Measurements from ENCODE around the gene SUMF1. TPM values are rescaled to one million over a fixed set of nuclear protein-coding genes. Genes with fewer than 3 reads are reported as not detected.

Gene SUMF1
- total and polyA plus RNA-seq, 8 donors = 5.3 to 170 (median 39.9) TPM

DNA sequence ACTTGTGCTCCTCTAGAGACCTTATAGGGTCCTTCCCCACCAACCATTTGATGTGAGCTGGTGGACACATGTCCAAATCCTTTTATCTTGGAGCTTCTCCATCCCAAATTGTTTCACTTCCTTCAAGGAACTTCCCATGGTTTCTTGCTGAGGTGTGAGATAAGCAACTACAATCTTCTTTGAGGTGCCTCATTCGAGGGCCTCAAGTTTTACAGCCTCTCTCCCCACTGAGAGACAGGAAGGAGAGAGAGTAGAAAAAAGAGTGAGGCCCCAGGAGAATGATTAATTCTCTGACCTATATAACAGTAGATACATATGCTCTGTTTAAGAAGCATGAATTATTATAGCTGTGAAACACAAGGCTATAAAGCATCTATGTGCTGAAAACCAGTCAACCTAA is 70.5 kb downstream of the SUMF1 start:
- Histone ChIP-seq H3K9me3 (no peaks in the 10 kb centered on the region), H3K36me3 (peaks cover 4 to 28% (median 11%) of the 10 kb centered on the region in 4 donors), H3K27ac (no peak overlapping the region), H3K4me3 (no peak overlapping the region), H3K4me1 (peaks cover 0 to 3% (median 0%) of the 10 kb centered on the region in 4 donors), H3K27me3 (no peaks in the 10 kb centered on the region)
- TF ChIP-seq, protein P1, sequence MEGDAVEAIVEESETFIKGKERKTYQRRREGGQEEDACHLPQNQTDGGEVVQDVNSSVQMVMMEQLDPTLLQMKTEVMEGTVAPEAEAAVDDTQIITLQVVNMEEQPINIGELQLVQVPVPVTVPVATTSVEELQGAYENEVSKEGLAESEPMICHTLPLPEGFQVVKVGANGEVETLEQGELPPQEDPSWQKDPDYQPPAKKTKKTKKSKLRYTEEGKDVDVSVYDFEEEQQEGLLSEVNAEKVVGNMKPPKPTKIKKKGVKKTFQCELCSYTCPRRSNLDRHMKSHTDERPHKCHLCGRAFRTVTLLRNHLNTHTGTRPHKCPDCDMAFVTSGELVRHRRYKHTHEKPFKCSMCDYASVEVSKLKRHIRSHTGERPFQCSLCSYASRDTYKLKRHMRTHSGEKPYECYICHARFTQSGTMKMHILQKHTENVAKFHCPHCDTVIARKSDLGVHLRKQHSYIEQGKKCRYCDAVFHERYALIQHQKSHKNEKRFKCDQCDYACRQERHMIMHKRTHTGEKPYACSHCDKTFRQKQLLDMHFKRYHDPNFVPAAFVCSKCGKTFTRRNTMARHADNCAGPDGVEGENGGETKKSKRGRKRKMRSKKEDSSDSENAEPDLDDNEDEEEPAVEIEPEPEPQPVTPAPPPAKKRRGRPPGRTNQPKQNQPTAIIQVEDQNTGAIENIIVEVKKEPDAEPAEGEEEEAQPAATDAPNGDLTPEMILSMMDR (IDR thresholded peaks at IDR 0.05) = no peak
- TF ChIP-seq EP300 (IDR thresholded peaks at IDR 0.05) = no peak
- no peak for TF ChIP-seq POLR2A (IDR thresholded peaks at IDR 0.05)
- TF ChIP-seq POLR2AphosphoS5 (IDR thresholded peaks at IDR 0.05) = no peak
- intact Hi-C loops (cut with DNase I; ENCODE audit: low total_unique reads) = no loop called here
- WGBS, 5 donors = 54 to 77% (median 62%) methylated on average over 1 of the region's 1 CpG
- no peak for DNase-seq

DNA sequence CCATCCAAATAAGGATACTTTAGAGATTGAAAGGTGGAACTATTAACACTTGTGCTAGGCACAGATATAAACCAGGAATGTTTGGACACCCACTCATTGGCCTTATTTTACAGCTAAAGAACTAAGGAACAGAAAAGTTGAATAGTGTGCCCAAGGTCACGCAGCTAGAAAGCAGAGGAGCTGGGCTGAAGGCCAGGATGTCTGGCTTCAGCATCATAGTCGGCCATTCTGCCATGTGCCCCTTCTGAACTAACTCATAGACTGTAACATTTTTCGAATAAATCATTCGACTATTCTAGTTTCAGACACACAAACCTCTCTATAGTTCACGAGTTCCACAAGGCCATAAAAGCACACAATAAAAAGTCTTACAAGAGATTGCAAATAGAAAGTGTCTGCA is 71.1 kb downstream of the SUMF1 start:
- intact Hi-C loops (cut with DNase I; ENCODE audit: low total_unique reads) = no loop called here

DNA sequence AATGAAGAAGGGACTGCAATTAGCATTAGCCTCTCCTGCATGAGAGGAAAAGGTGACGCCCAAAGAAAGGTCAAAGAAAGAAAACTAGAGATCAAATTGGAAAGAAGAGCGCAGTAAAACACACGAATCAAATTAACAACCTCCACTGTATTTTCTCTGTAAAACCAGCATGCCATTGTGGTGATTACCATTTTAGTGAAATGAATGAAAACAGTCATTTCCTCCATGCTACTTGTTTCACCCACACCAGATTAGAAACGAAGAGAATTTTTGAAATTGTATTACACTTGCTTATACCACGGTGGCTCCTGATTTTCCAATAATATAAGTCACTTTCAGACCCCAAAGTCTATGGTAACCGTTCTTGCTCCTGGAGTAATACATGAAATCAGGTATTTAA is 71.6 kb downstream of the SUMF1 start:
- Histone ChIP-seq H3K4me3 (no peak overlapping the region), H3K27ac (no peak overlapping the region), H3K36me3 (peaks cover 4 to 29% (median 10%) of the 10 kb centered on the region in 4 donors), H3K27me3 (no peaks in the 10 kb centered on the region), H3K9me3 (no peaks in the 10 kb centered on the region), H3K4me1 (peaks cover 0 to 3% (median 0%) of the 10 kb centered on the region in 4 donors)
- TF ChIP-seq EP300 (IDR thresholded peaks at IDR 0.05) (no peak), POLR2AphosphoS5 (IDR thresholded peaks at IDR 0.05) (no peak), POLR2A (IDR thresholded peaks at IDR 0.05) (no peak)
- TF ChIP-seq, protein P1 (IDR thresholded peaks at IDR 0.05) = no peak
- intact Hi-C loops (cut with DNase I; ENCODE audit: low total_unique reads) = no loop called here
- WGBS, 5 donors = 84 to 93% (median 88%) methylated on average over 6 of the region's 6 CpGs
- no peak for DNase-seq

More for the DNA sequence above, 71.1 kb downstream of the SUMF1 start:
- no peak overlapping the region for H3K4me3 ChIP-seq
- peaks cover 4 to 29% (median 10%) of the 10 kb centered on the region in 4 donors for H3K36me3 ChIP-seq
- H3K27ac ChIP-seq = no peak overlapping the region
- TF ChIP-seq POLR2A (IDR thresholded peaks at IDR 0.05) (no peak), POLR2AphosphoS5 (IDR thresholded peaks at IDR 0.05) (no peak), EP300 (IDR thresholded peaks at IDR 0.05) (no peak)
- TF ChIP-seq, protein P1 (IDR thresholded peaks at IDR 0.05) = no peak
- H3K9me3 ChIP-seq = no peaks in the 10 kb centered on the region
- H3K4me1 ChIP-seq = peaks cover 0 to 3% (median 0%) of the 10 kb centered on the region in 4 donors
- DNase-seq = no peak
- WGBS, 5 donors = 85 to 96% (median 95%) methylated on average over 5 of the region's 5 CpGs
- H3K27me3 ChIP-seq = no peaks in the 10 kb centered on the region

DNA sequence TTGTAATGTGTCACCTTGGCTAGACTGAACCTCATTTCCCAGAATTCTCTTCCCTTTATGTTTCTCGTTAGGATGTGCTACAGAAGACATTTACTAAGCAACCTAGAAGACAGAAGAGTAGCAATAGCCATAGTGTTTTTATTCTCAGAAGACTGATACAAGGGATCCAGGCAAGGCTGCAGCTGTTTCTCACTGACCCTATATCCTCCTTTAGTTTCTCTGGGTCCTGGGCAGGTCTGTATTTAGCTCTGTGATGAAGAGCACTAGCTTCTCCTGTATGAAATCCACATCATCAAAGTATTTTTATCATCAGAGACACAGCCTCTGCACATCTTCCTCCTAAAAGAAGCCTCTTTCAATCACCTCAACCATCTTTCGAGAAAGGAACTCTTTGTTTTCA is 72.5 kb downstream of the SUMF1 start:
- TF ChIP-seq, protein P1 (IDR thresholded peaks at IDR 0.05) = no peak
- TF ChIP-seq POLR2A (IDR thresholded peaks at IDR 0.05) (no peak), POLR2AphosphoS5 (IDR thresholded peaks at IDR 0.05) (no peak), EP300 (IDR thresholded peaks at IDR 0.05) (no peak)
- H3K36me3 ChIP-seq = peaks cover 4 to 29% (median 10%) of the 10 kb centered on the region in 4 donors
- H3K27me3 ChIP-seq = no peaks in the 10 kb centered on the region
- H3K4me1 ChIP-seq = peaks cover 0 to 3% (median 0%) of the 10 kb centered on the region in 4 donors
- 92 to 100% (median 96%) methylated on average over 2 of the region's 2 CpGs for WGBS, 5 donors
- H3K9me3 ChIP-seq = no peaks in the 10 kb centered on the region
- DNase-seq = no peak
- H3K27ac ChIP-seq = no peak overlapping the region
- H3K4me3 ChIP-seq = no peak overlapping the region
- intact Hi-C loops (cut with DNase I; ENCODE audit: low total_unique reads) = no loop called here

Measured in stomach (tissue), 9 donors.